OCI-LY1 (cell line): ENCODE measurements around the gene SQSTM1.
A peak's percentile ranks its signal among the peaks of the same experiment; 100 is the strongest.

Experiments used
- H2AFZ ChIP-seq: fragments of 200-600 bp; sonication (generic), shearing (Covaris generic); 2 replicates; pipeline ENCODE4 v1.6.0; 2014; ENCODE audit warnings: antibody characterized with exemption, mild to moderate bottlenecking, low read length
- H3F3A ChIP-seq: fragments of 200-600 bp; sonication (generic), shearing (Covaris generic); 2 replicates; pipeline ENCODE4 v1.6.0; 2014; ENCODE audit warnings: mild to moderate bottlenecking, antibody characterized with exemption, low read length, moderate library complexity; ENCODE audit not compliant: insufficient read depth
- H3K27ac ChIP-seq: fragments of 200-600 bp; sonication (generic); 2 replicates; pipeline ENCODE4 v1.5.1; 2014; ENCODE audit warnings: low read length, mixed run types, mild to moderate bottlenecking, low read depth; ENCODE audit not compliant: poor library complexity, severe bottlenecking
- H3K27me3 ChIP-seq: fragments of 200-600 bp; sonication (generic); 2 replicates; pipeline ENCODE4 v1.6.0; 2014; ENCODE audit warnings: antibody characterized with exemption, mild to moderate bottlenecking, low read length, moderate library complexity; ENCODE audit not compliant: insufficient read depth
- H3K36me3 ChIP-seq: fragments of 200-600 bp; sonication (generic); 2 replicates; pipeline ENCODE4 v1.6.1; 2014; ENCODE audit warnings: mild to moderate bottlenecking, antibody characterized with exemption, low read length, moderate library complexity, mixed read lengths; ENCODE audit not compliant: insufficient read depth
- H3K4me1 ChIP-seq: fragments of 200-600 bp; sonication (generic); 2 replicates; pipeline ENCODE4 v1.5.1; 2014; ENCODE audit warnings: mild to moderate bottlenecking, low read length, moderate library complexity; ENCODE audit not compliant: insufficient read depth, severe bottlenecking
- H3K4me2 ChIP-seq: fragments of 200-600 bp; sonication (generic), shearing (Covaris generic); 2 replicates; pipeline ENCODE4 v1.6.1; 2014; ENCODE audit warnings: low read length
- H3K4me3 ChIP-seq: fragments of 200-600 bp; sonication (generic); 2 replicates; pipeline ENCODE4 v1.5.1; 2014; ENCODE audit warnings: low read length, low read depth, mild to moderate bottlenecking, mixed read lengths; ENCODE audit not compliant: poor library complexity, severe bottlenecking
- H3K79me2 ChIP-seq: fragments of 200-600 bp; shearing (Covaris generic); 2 replicates; pipeline ENCODE4 v1.6.1; 2016; ENCODE audit warnings: mixed run types, low read length, mixed read lengths; ENCODE audit not compliant: insufficient read depth
- H3K9ac ChIP-seq: fragments of 200-600 bp; sonication (generic), shearing (Covaris generic); 2 replicates; pipeline ENCODE4 v1.6.1; 2014; ENCODE audit warnings: mild to moderate bottlenecking, low read length, mixed read lengths
- H3K9me2 ChIP-seq: fragments of 200-600 bp; sonication (generic), shearing (Covaris generic); 2 replicates; pipeline ENCODE4 v1.6.1; 2014; ENCODE audit warnings: low read depth, mild to moderate bottlenecking, low read length, mixed read lengths
- H3K9me3 ChIP-seq: fragments of 200-600 bp; shearing (Covaris generic); 2 replicates; pipeline ENCODE4 v1.6.1; 2014; ENCODE audit warnings: low read length, mixed read lengths
- H4K20me1 ChIP-seq: fragments of 200-600 bp; sonication (generic), shearing (Covaris generic); 2 replicates; pipeline ENCODE4 v1.6.0; 2016; ENCODE audit warnings: mild to moderate bottlenecking, low read length; ENCODE audit not compliant: insufficient read depth
- CTCF ChIP-seq: fragments of 200-600 bp; sonication (generic), shearing (Covaris generic); IDR thresholded peaks from 2 replicates; pipeline ENCODE4 v1.5.1; 2017; ENCODE audit warnings: mild to moderate bottlenecking, antibody characterized with exemption, low read length, moderate library complexity, mixed read lengths
- EZH2 ChIP-seq: fragments of 200-600 bp; sonication (generic), shearing (Covaris generic); IDR thresholded peaks from 2 replicates; pipeline ENCODE4 v1.8.0; 2017; ENCODE audit warnings: borderline replicate concordance, mixed run types, mild to moderate bottlenecking, antibody characterized with exemption, low read length, moderate library complexity, mixed read lengths

Gene SQSTM1

GRCh38 chr5:179818746-179819295 is 1.9 kb upstream of the SQSTM1 start:
- H4K20me1 ChIP-seq: no peaks in the 10 kb centered on the region
- H3K4me3 ChIP-seq: peak overlapping the region; percentile 88
- H3K9ac ChIP-seq: peak overlapping the region; percentile 82
- peak overlapping the region; percentile 77 for H3K4me2 ChIP-seq
- H3K27ac ChIP-seq: peak overlapping the region; percentile 72
- no peaks in the 10 kb centered on the region for H3K27me3 ChIP-seq
- H3F3A ChIP-seq: no peaks in the 10 kb centered on the region
- H3K9me3 ChIP-seq: no peaks in the 10 kb centered on the region
- H3K9me2 ChIP-seq: no peaks in the 10 kb centered on the region
- H3K4me1 ChIP-seq: peaks cover 45% of the 10 kb centered on the region
- peaks cover 10% of the 10 kb centered on the region; the same call in 1 of the 2 replicates for H3K79me2 ChIP-seq
- no peak for TF ChIP-seq EZH2
- H2AFZ ChIP-seq: no peak overlapping the region; the same call in 1 of the 2 replicates
- peaks cover 17% of the 10 kb centered on the region for H3K36me3 ChIP-seq

DNA sequence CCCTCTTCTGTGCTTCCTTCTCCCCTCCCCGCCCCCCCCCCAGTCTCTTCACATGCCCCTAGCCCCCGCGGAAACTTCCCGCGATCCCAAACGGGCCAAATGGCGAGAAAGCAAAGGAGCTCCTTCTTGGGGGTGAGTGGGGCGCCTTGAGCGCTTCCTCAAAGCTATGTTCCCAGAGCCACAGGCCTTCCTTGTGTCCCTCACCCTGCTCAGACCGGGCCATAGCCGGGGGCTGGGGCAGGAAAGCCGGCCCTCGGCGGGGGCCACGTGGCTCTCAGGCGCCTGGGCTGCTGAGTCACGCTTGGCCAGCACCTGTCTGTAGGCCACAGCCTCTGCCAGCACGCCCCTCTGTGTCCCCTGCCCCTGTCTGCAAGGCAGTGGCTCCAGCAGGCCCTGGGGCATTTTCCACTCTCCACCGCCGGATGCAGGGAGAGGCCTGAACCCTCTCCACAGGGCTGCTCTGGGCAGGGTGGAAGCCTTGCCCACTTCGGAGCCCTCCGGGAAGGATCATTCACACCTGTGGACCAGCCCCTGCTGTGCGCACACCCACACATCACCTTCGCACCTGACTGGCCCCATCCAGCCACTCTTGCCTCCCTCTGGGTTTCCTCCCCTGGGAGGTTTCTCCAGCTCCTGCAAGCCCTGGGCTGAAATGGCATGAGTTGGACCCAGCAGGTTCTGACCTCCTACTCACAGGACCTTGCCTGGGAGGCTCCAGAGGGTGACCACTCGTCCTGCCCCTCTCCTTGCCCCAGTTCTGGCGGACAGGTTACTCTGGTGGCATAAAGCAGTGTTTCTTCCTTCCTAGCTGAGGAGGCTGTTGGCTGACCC is 1.2 kb upstream of the SQSTM1 start:
- no peaks in the 10 kb centered on the region for H3K9me2 ChIP-seq
- no peaks in the 10 kb centered on the region for H3F3A ChIP-seq
- peak overlapping the region; percentile 82 for H3K9ac ChIP-seq
- no peak for TF ChIP-seq CTCF
- peaks cover 24% of the 10 kb centered on the region for H3K36me3 ChIP-seq
- H3K9me3 ChIP-seq: no peaks in the 10 kb centered on the region
- H2AFZ ChIP-seq: no peak overlapping the region
- H3K4me1 ChIP-seq: peaks cover 45% of the 10 kb centered on the region
- H3K27me3 ChIP-seq: no peaks in the 10 kb centered on the region
- H4K20me1 ChIP-seq: no peaks in the 10 kb centered on the region
- peak overlapping the region; percentile 88 for H3K4me3 ChIP-seq
- H3K79me2 ChIP-seq: peaks cover 10% of the 10 kb centered on the region; the same call in 1 of the 2 replicates
- peak overlapping the region; percentile 72 for H3K27ac ChIP-seq
- H3K4me2 ChIP-seq: peak overlapping the region; percentile 77

- Histone ChIP-seq H4K20me1 (no peaks in the 10 kb centered on the region), H3K36me3 (peaks cover 30% of the 10 kb centered on the region), H2AFZ (no peak overlapping the region), H3K27me3 (no peaks in the 10 kb centered on the region), H3K27ac (peak overlapping the region; percentile 72), H3K4me3 (peak overlapping the region; percentile 88), H3K4me2 (peak overlapping the region; percentile 77), H3K9me3 (no peaks in the 10 kb centered on the region), H3K9ac (peak overlapping the region; percentile 82), H3K79me2 (peaks cover 10% of the 10 kb centered on the region; the same call in 1 of the 2 replicates), H3F3A (no peaks in the 10 kb centered on the region), H3K9me2 (no peaks in the 10 kb centered on the region), H3K4me1 (peaks cover 45% of the 10 kb centered on the region)
- TF ChIP-seq CTCF (no peak), EZH2 (no peak)
Measured at GRCh38 chr5:179820127-179820482, 600 bp upstream of the SQSTM1 start.
